Peyer's patch (tissue), 4 donors: ENCODE measurements around the gene PLEKHM3. TPM values are rescaled to one million over a fixed set of nuclear protein-coding genes. Genes with fewer than 3 reads are reported as not detected.

Experiments used
- DNase-seq, 3 donors: peaks; one replicate each; pipeline ENCODE4 v3.0.0-alpha.2; 2017 to 2019
- H3K27ac ChIP-seq, 4 donors: fragments of 200-600 bp; sonication (generic); one replicate each; pipeline ENCODE4 v1.5.1; 2016 to 2019
- H3K27me3 ChIP-seq, 2 donors: fragments of 200-600 bp; sonication (generic); one replicate each; pipeline ENCODE4 v1.5.1; 2019
- H3K36me3 ChIP-seq, 3 donors: fragments of 200-600 bp; sonication (generic); one replicate each; pipeline ENCODE4 v1.5.1; 2016 to 2019
- H3K4me1 ChIP-seq, 4 donors: fragments of 200-600 bp; sonication (generic); one replicate each; pipeline ENCODE4 v1.5.1; 2016 to 2019
- H3K4me3 ChIP-seq, 4 donors: fragments of 200-600 bp; sonication (generic); 1 replicate in 3 of 4; 2 replicates in 1 of 4; pipeline ENCODE4 v1.5.1; 2016 to 2019; ENCODE audit warnings: mild to moderate bottlenecking in 1 of 4
- H3K9me3 ChIP-seq, 4 donors: fragments of 200-600 bp; sonication (generic); one replicate each; pipeline ENCODE4 v1.5.1; 2016 to 2019; ENCODE audit warnings: mild to moderate bottlenecking in 1 of 4
- CTCF ChIP-seq, 6 experiments: fragments of 450-650 bp in 4 of 6; fragments of 200-600 bp in 2 of 6; sonication (generic) in 1 of 6; IDR thresholded peaks; one replicate each; pipeline ENCODE4 v1.5.1; 2017 to 2019; ENCODE audit warnings: antibody characterized with exemption in 6 of 6, mild to moderate bottlenecking in 3 of 6, moderate library complexity in 1 of 6
- POLR2A ChIP-seq, 2 donors: fragments of 450-650 bp; IDR thresholded peaks; one replicate each; pipeline ENCODE4 v1.5.1; 2017; ENCODE audit warnings: antibody characterized with exemption in 2 of 2, mild to moderate bottlenecking in 2 of 2, moderate library complexity in 2 of 2
- total RNA-seq, 4 donors: library from RNA; depleted of rRNA; stranded (reverse); fragments of >200 nt; gene quantifications; one replicate each; pipeline ENCODE4 v1.1.0, GENCODE V29; 2016

The PLEKHM3 gene
- total RNA-seq, 4 donors from 2014 or later: 14.4 to 45.4 (median 22.7) TPM

- Histone ChIP-seq H3K36me3 (no peaks in the 10 kb centered on the region), H3K4me3 (no peak overlapping the region), H3K4me1 (no peaks in the 10 kb centered on the region), H3K27me3 (no peaks in the 10 kb centered on the region), H3K27ac (no peak overlapping the region), H3K9me3 (no peaks in the 10 kb centered on the region)
- DNase-seq: no peak
- TF ChIP-seq POLR2A (IDR thresholded peaks at IDR 0.05): no peak
Observed at GRCh38 chr2:208057108-208057507, 31.8 kb upstream of the PLEKHM3 start.

GRCh38 chr2:208049441-208049840 lies 24.1 kb upstream of the PLEKHM3 start:
- Histone ChIP-seq H3K36me3 (no peaks in the 10 kb centered on the region), H3K27ac (no peak overlapping the region), H3K4me3 (no peak overlapping the region), H3K9me3 (no peaks in the 10 kb centered on the region), H3K4me1 (no peaks in the 10 kb centered on the region), H3K27me3 (no peaks in the 10 kb centered on the region)
- no peak for DNase-seq
- TF ChIP-seq POLR2A (IDR thresholded peaks at IDR 0.05) (no peak), CTCF (IDR thresholded peaks at IDR 0.05) (no peak)

- no peaks in the 10 kb centered on the region for H3K9me3 ChIP-seq
- no peak overlapping the region for H3K4me3 ChIP-seq
- H3K4me1 ChIP-seq: no peaks in the 10 kb centered on the region
- no peak for TF ChIP-seq CTCF (IDR thresholded peaks at IDR 0.05)
- TF ChIP-seq POLR2A (IDR thresholded peaks at IDR 0.05): no peak
- no peaks in the 10 kb centered on the region for H3K36me3 ChIP-seq
- no peak for DNase-seq
- H3K27ac ChIP-seq: no peak overlapping the region
- no peaks in the 10 kb centered on the region for H3K27me3 ChIP-seq
Observed at GRCh38 chr2:208049006-208049405, 23.7 kb upstream of the PLEKHM3 start.

- Histone ChIP-seq H3K4me1 (no peaks in the 10 kb centered on the region), H3K36me3 (no peaks in the 10 kb centered on the region), H3K9me3 (no peaks in the 10 kb centered on the region), H3K27ac (no peak overlapping the region), H3K4me3 (no peak overlapping the region), H3K27me3 (no peaks in the 10 kb centered on the region)
- no peak for DNase-seq
- TF ChIP-seq CTCF (IDR thresholded peaks at IDR 0.05) (no peak), POLR2A (IDR thresholded peaks at IDR 0.05) (no peak)
Observed at GRCh38 chr2:208047840-208048239, 22.5 kb upstream of the PLEKHM3 start.

- no peaks in the 10 kb centered on the region for H3K36me3 ChIP-seq
- DNase-seq: no peak
- no peaks in the 10 kb centered on the region for H3K27me3 ChIP-seq
- no peaks in the 10 kb centered on the region for H3K4me1 ChIP-seq
- no peaks in the 10 kb centered on the region for H3K9me3 ChIP-seq
- no peak overlapping the region for H3K27ac ChIP-seq
- H3K4me3 ChIP-seq: no peak overlapping the region
- TF ChIP-seq CTCF (IDR thresholded peaks at IDR 0.05) (no peak), POLR2A (IDR thresholded peaks at IDR 0.05) (no peak)
Observed at GRCh38 chr2:208046686-208047085, 21.4 kb upstream of the PLEKHM3 start.

DNA sequence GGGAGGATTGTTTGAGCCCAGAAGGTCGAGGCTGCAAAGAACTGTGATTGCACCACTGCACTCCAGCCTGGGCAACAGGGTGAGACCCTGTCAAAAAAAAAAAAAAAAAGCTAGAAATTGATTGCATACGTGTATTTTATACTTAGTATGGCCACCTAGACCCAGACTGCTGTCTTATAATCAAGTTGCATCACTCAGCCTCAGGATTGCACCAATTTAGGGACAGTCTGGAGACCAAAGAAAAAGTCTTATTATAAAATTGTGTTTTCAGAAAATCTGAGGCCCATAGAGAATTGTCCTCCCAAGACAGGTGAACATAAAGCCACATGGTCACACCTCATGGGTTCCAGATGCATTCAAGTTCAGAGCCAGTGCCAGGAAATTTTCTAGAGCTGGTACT lies 17.1 kb upstream of the PLEKHM3 start:
- DNase-seq: no peak
- Histone ChIP-seq H3K36me3 (no peaks in the 10 kb centered on the region), H3K4me3 (no peak overlapping the region), H3K9me3 (no peaks in the 10 kb centered on the region), H3K27me3 (no peaks in the 10 kb centered on the region), H3K27ac (no peak overlapping the region), H3K4me1 (no peaks in the 10 kb centered on the region)
- TF ChIP-seq CTCF (IDR thresholded peaks at IDR 0.05) (no peak), POLR2A (IDR thresholded peaks at IDR 0.05) (no peak)
